HepG2 (cell line): Measurements from ENCODE around the gene CSNK1D. TPM values are rescaled to one million over a fixed set of nuclear protein-coding genes. Genes with fewer than 3 reads are reported as not detected.

Source experiments
- BCL6 ChIP-seq: IDR thresholded peaks from 2 replicates; pipeline ENCODE4 v1.6.1; 2016; ENCODE audit warnings: missing genetic modification reagents, missing compliant biosample characterization
- DMTF1 ChIP-seq: sonication (generic); formaldehyde crosslinking; IDR thresholded peaks from 2 replicates; pipeline ENCODE4 v1.4.0; 2020; ENCODE audit warnings: mild to moderate bottlenecking, missing genetic modification reagents
- DR1 ChIP-seq: sonication (generic); formaldehyde crosslinking; IDR thresholded peaks from 2 replicates; pipeline ENCODE4 v1.8.0; 2021; ENCODE audit warnings: mild to moderate bottlenecking, missing genetic modification reagents, inconsistent platforms
- FOXA3 ChIP-seq: IDR thresholded peaks from 2 replicates; pipeline ENCODE4 v1.6.1; 2016; ENCODE audit warnings: missing genetic modification reagents, missing compliant biosample characterization
- FOXJ3 ChIP-seq: sonication (generic); formaldehyde crosslinking; IDR thresholded peaks from 2 replicates; pipeline ENCODE4 v1.4.0; 2020; ENCODE audit warnings: missing genetic modification reagents, mild to moderate bottlenecking, borderline replicate concordance
- FOXO1 ChIP-seq: sonication (generic); formaldehyde crosslinking; IDR thresholded peaks from 2 replicates; pipeline ENCODE4 v1.4.0; 2020; ENCODE audit warnings: missing genetic modification reagents
- GLI4 ChIP-seq: sonication (generic); formaldehyde crosslinking; IDR thresholded peaks from 2 replicates; pipeline ENCODE4 v1.5.1; 2020; ENCODE audit warnings: missing genetic modification reagents, mild to moderate bottlenecking, moderate library complexity, borderline replicate concordance
- HNRNPUL1 ChIP-seq: fragments of 200-400 bp; formaldehyde crosslinking; IDR thresholded peaks from 2 replicates; pipeline ENCODE4 v1.6.1; 2017; ENCODE audit warnings: low read depth, mild to moderate bottlenecking, low read length, moderate library complexity
- IRF9 ChIP-seq: sonication (generic); formaldehyde crosslinking; IDR thresholded peaks from 2 replicates; pipeline ENCODE4 v1.8.0; 2022; ENCODE audit warnings: missing genetic modification reagents, mild to moderate bottlenecking, borderline replicate concordance
- MTA1 ChIP-seq: sonication (generic); formaldehyde crosslinking; IDR thresholded peaks from 2 replicates; pipeline ENCODE4 v1.4.0; 2020; ENCODE audit warnings: missing genetic modification reagents, mild to moderate bottlenecking, borderline replicate concordance
- PCBP1 ChIP-seq: fragments of 200-400 bp; formaldehyde crosslinking; IDR thresholded peaks from 2 replicates; pipeline ENCODE4 v1.6.1; 2017; ENCODE audit warnings: mild to moderate bottlenecking, low read depth, low read length, borderline replicate concordance
- SCMH1 ChIP-seq: sonication (generic); formaldehyde crosslinking; IDR thresholded peaks from 2 replicates; pipeline ENCODE4 v1.9.0; 2021; ENCODE audit warnings: missing genetic modification reagents, mild to moderate bottlenecking, borderline replicate concordance
- SPEN ChIP-seq: sonication (generic); formaldehyde crosslinking; IDR thresholded peaks from 2 replicates; pipeline ENCODE4 v1.5.1; 2020; ENCODE audit warnings: low read depth, mild to moderate bottlenecking, missing genetic modification reagents
- SRY ChIP-seq: sonication (generic); formaldehyde crosslinking; IDR thresholded peaks from 2 replicates; pipeline ENCODE4 v1.8.0; 2022; ENCODE audit warnings: mild to moderate bottlenecking, missing genetic modification reagents
- TMF1 ChIP-seq: sonication (generic); formaldehyde crosslinking; IDR thresholded peaks from 2 replicates; pipeline ENCODE4 v1.8.1; 2022; ENCODE audit warnings: low read depth, missing genetic modification reagents
- TP53 ChIP-seq: sonication (generic); formaldehyde crosslinking; conservative IDR thresholded peaks from 2 replicates; pipeline ENCODE4 v1.4.0; 2020; ENCODE audit warnings: missing genetic modification reagents
- ZFP1 ChIP-seq: IDR thresholded peaks from 2 replicates; pipeline ENCODE4 v1.6.1; 2016
- ZNF3 ChIP-seq: IDR thresholded peaks from 2 replicates; pipeline ENCODE4 v1.7.0; 2017; ENCODE audit warnings: inconsistent platforms
- ZNF550 ChIP-seq: sonication (generic); formaldehyde crosslinking; IDR thresholded peaks from 2 replicates; pipeline ENCODE4 v1.4.0; 2020; ENCODE audit warnings: mild to moderate bottlenecking, missing genetic modification reagents, borderline replicate concordance
- ZNF660 ChIP-seq: sonication (generic); formaldehyde crosslinking; IDR thresholded peaks from 2 replicates; pipeline ENCODE4 v1.5.1; 2020; ENCODE audit warnings: mild to moderate bottlenecking, low read depth, missing genetic modification reagents, borderline replicate concordance
- ZNF710 ChIP-seq: sonication (generic); formaldehyde crosslinking; IDR thresholded peaks from 2 replicates; pipeline ENCODE4 v1.5.0; 2020; ENCODE audit warnings: mild to moderate bottlenecking, missing genetic modification reagents, borderline replicate concordance
- ZNF747 ChIP-seq: sonication (generic); formaldehyde crosslinking; IDR thresholded peaks from 2 replicates; pipeline ENCODE4 v1.8.1; 2023; ENCODE audit warnings: missing genetic modification reagents, mild to moderate bottlenecking, borderline replicate concordance
- ZSCAN5A ChIP-seq: sonication (generic); formaldehyde crosslinking; IDR thresholded peaks from 2 replicates; pipeline ENCODE4 v1.8.0; 2022; ENCODE audit warnings: mild to moderate bottlenecking, missing genetic modification reagents, borderline replicate concordance
- polyA plus RNA-seq, 8 experiments: library from polyadenylated mRNA; depleted of rRNA in 3 of 8; stranded (reverse) in 7 of 8; unstranded in 1 of 8; fragments of >200 nt; fragmentation: Illumina TruSeq in 4 of 8; extraction: Trizol in 4 of 8; gene quantifications; 2 replicates each; pipeline versions ENCODE4 v1.2.1 to v1.2.3, GENCODE V29; 2011 to 2016; ENCODE audit warnings: low read depth in 4 of 8, missing spikeins in 1 of 8, mixed read lengths in 1 of 8; ENCODE audit not compliant: insufficient read depth in 1 of 8
- total RNA-seq, 5 experiments: library from RNA; depleted of rRNA; stranded (reverse); fragments of >200 nt; fragmentation: Illumina TruSeq; extraction: Trizol; gene quantifications; 2 replicates each; pipeline ENCODE4 v1.2.3, GENCODE V29; 2016; ENCODE audit warnings: low read depth in 1 of 5

The CSNK1D gene
- total and polyA plus RNA-seq, 2 of the 13 experiments (the other 11 are each of a cell fraction or from before 2014, with no cell fraction given), result 31.5 to 128 TPM

GRCh38 chr17:82216301-82217119 lies 57.0 kb downstream of the CSNK1D start (continued):
- 0 out of 2 replicates have a peak, but pooled peaks have one; percentile 12 for TF ChIP-seq PCBP1
- TF ChIP-seq ZNF747 (CRISPR knock-in tag), result no peak
- no peak for TF ChIP-seq ZSCAN5A (CRISPR knock-in tag)
- peak; percentile 92 for TF ChIP-seq FOXO1
- TF ChIP-seq SRY, result no peak
- no peak for TF ChIP-seq ZNF3 (CRISPR knock-in tag)
- TF ChIP-seq FOXJ3 (CRISPR knock-in tag), result no peak
- no peak for TF ChIP-seq ZNF710 (CRISPR knock-in tag)
- TF ChIP-seq GLI4 (CRISPR knock-in tag), result no peak
- 0 out of 2 replicates have a peak, but pooled peaks have one; percentile 30 for TF ChIP-seq ZNF550 (CRISPR knock-in tag)
- no peak for TF ChIP-seq TP53
- TF ChIP-seq SCMH1, result no peak
- 0 out of 2 replicates have a peak, but pooled peaks have one; percentile 60 for TF ChIP-seq MTA1 (CRISPR knock-in tag)
- no peak; the same call in 1 of the 2 replicates for TF ChIP-seq SPEN (CRISPR knock-in tag)
- TF ChIP-seq DMTF1 (CRISPR knock-in tag), result no peak
- TF ChIP-seq HNRNPUL1, result no peak
- 0 out of 2 replicates have a peak, but pooled peaks have one; percentile 28 for TF ChIP-seq ZFP1 (CRISPR knock-in tag)
- TF ChIP-seq BCL6 (CRISPR knock-in tag), result peak; percentile 66
- peak; percentile 93 for TF ChIP-seq FOXA3 (CRISPR knock-in tag)
- no peak for TF ChIP-seq DR1
- no peak for TF ChIP-seq ZNF660
- no peak for TF ChIP-seq TMF1 (CRISPR knock-in tag)
- TF ChIP-seq IRF9, result 0 out of 2 replicates have a peak, but pooled peaks have one; percentile 26
